ENCODE measurements around the gene CNTNAP2. TPM values are rescaled to one million over a fixed set of nuclear protein-coding genes. Genes with fewer than 3 reads are reported as not detected.

The CNTNAP2 gene
- total RNA-seq, 1 donor from 2014 or later = 1.2 TPM

DNA sequence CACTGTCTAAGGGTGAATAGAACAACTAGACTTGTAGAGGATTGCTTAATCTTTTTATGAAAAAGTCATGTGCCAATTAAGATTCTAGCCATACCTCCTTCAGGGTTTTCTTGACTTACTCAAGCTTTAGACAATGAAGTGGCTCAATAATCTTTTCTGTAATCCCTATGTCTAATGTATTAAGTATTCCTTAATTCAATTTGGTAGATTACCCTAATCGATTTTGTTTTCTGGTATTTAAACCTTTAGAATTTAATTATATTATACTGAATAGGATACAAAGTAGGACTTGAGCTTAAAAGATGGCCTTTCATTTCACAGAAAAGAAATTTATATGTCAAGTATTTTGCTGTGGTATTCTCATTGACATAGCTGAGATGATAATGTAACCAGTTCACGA is 1876.1 kb downstream of the CNTNAP2 start:
- no peak for ATAC-seq

DNA sequence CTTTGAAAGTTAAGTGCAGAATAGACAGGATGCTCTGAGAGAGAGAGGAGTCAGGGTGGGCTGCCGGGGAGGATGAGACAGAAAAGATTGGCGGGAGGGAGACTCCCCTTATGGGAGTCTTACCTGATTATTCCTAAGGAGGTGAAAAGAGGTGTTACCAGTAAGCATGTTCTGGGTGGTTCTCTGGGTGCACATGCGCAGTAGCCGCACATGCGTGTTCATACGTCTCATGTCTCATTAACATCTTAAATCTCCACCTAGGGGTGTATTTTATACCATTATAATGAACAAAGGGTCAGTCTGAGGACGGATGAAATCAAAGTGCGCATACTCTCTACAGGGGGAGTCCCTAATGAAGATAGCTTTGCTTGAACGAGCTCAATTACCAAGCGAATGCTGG is 1881.0 kb downstream of the CNTNAP2 start:
- ATAC-seq = no peak

DNA sequence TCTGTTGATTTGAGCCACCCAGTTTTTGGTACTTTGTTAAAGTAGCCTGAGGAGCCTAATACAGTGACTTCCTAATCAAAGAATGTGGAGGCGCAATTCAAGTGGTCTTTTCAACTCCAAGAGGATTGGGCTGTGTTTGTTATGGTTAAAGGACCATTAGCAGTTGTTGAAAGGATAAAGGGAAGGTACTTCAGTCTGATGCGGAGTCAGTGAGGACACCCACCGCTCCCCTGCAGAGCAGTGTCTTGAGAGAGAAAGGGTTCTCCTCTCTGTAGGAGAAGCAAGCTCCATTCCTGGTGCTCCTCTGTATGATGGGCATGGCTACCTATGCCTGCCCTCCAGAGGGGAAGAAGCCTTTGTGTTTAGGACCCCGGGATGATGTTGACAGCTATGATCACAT is 1883.4 kb downstream of the CNTNAP2 start:
- ATAC-seq = no peak

DNA sequence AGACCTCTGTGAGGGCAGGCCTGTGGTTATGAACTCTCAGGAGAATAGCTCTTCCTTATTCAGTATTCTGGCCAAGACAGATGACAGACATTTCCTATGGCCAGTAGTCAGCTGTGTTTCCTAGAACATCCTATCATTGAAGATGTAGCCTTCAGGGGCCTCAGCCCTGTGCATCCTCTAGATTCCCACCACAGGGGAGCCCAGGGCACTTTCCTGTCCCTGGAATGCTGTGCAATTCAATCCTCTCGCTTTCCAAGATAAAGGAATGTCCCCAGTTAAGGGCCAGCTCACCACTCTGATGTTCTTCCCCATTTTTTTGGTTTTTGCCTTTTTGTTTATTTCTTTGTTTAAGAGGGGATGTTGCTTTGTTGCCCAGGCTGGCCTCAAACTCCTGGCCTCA is 1895.2 kb downstream of the CNTNAP2 start:
- no peak for ATAC-seq

DNA sequence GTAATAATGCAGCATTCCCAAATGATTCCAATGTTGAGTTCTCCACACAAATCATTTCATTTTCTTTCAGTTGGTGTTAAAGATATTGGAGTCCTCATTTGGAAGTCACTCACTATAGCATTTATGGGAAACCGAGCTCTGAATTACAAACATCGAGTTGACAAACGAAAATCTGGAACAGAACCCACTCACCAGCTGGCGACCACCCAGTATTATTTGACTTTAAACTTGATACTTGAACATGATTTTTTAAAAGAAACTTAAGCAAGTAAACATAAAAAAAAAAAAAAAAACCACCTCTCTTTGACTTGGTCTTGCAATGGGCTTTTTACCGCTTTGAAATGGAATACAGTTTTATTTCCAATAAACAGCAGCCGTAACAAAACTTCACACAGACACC is 1897.4 kb downstream of the CNTNAP2 start:
- ATAC-seq = no peak

DNA sequence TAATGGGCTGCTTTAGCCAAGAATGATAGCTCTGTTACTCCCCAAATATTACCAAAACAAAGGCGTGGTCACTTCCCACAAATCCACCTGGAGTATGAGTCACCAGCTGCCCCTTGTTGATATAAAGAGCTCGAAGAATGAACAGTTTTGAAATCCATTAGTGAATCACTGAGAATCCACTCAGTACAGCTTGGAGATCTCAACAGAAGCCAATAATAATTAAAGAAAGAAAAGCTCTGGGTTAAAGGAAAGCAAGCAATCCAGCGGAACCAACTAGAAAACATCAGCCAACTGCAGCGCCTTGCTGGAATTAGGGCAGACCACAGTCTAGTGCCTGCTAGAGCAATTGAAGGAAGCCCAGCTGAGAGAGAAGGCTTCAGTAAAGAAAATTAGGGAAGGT is 1897.9 kb downstream of the CNTNAP2 start:
- ATAC-seq = no peak

DNA sequence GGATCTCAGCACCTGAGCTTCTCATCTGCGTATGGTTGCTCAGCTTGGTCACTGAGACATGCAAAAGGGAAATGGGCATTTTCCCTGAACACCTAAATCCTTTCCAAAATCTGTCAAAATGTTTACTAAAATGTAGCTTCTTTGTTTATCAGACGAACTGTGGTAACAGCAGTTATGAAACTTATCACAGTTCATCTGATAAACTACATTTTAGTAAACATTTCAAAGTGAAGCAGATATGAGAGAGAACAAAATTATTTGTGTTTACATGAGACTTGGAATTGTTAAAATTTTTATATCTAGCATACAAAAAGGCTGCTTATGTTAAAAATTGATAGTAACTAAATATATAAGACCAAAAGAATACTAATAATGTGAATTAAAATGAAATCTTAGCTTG is 1900.5 kb downstream of the CNTNAP2 start:
- ATAC-seq = no peak

DNA sequence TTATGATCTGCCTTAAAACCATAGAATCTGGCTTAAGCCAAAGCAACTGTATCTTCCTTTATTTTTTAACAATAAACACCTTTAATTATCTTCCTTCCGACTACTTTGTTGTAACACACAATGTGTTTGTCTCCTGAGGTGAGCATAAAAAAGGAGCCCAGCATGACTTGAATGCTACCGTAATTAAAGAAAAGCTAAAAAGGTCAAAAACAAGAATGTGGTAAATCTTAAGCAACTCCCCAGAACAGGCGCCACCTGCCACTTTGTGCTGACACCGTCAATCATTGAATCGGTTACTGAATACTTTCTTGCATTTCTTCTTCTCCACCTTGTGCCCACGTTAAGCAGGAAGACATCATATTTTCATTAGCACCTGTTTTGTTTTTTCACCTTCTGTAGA is 1904.1 kb downstream of the CNTNAP2 start:
- no peak for ATAC-seq

DNA sequence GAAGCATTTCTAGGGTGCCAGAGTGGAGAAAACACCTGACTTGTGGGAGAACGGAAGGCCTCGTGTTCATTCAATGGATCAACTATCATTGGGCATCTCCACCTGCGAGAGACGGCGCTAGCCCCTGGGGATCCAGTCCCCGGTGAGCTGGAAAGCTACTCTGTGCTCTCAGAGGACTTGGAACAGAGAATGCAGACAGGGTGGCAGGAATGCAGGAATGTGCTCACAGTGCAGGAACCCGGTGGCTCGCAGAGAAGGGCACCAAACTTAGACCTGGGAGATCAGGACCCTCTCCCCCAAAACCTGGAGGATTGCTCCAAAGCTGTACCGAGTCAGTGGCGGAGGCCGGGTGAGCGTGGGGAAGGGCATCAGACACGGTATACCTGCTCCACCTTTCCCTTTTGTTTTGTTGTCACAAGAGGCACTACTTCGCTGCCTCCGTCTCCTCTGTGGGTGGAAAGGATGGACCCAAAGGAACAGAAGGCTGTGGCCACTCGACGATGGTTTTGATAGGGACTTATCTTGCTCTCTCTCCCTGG is 1905.0 kb downstream of the CNTNAP2 start:
- no peak for ATAC-seq

DNA sequence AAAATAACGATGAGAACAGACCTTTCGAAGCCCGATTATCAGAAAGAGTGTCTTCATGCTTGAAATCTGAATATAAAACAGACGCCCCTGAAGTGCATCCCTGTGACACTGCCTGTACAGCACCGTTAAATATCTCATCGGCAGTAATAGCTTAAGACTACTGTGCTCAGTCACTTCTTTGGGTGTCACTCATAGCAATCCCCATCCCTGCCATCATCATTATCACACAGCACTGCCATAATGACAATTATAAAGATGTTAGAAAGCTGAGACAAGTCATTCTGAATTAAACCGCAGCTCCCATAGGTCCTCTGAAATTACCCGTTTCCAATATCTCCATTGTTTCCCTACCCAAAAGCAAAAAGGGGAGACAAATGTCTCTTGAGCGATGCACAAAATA is 1906.2 kb downstream of the CNTNAP2 start:
- ATAC-seq = no peak

DNA sequence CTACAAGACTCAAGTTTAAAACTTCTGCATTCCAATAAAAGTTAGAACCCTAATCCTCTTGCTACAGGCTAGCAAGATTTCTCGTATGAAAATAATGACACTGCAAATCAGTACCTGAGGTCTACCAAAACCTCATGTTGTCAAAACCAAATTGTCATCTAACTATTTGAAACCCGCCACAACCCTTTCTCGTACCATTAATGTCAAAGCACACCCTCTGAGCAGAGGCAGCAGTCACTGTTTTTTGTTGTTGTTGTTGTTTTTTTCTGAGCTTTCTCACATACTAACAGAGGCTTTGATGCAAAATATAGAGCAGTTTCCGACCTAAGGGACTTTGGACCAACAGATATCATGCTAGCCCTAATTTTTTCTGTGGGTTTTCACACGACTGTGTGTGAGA is 1910.1 kb downstream of the CNTNAP2 start:
- no peak for ATAC-seq

DNA sequence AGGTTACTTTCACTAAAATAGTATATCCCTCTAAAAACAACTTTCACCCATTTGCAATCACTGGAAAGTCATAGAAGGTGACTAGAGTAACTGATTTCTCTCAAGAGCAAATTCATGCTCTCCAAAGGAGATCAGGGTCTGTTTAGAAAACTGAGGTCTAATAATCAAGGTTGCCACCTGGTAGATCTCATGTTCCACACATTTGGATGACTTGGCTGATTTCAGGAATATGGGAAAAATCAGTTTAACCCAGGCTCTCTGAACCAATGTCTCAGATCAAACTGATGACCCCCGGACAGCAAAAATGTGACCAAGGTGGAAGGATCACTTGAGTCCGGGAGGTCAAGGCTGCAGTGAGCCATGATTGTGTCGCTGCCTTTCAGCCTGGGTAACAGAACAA is 1911.6 kb downstream of the CNTNAP2 start:
- no peak for ATAC-seq

DNA sequence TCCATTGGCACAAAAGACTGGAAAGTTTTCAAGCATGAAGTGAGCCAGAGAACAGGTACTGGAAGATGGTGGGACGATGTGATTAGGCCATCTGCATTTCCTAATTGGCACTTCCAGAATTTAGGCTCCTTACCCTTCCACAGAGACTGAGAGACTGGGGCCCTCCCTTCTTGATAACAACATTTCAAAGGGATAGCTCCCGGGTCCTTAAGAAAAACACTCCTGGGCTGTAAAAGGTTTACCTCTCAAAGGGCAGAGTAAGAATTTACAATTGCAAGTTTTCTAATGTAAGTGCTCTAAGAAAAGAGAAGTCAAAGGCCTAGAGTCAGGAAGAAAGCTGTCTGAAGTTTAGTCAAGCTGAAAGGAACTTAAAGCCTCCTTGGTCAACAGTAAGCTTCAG is 1914.4 kb downstream of the CNTNAP2 start:
- ATAC-seq = no peak

DNA sequence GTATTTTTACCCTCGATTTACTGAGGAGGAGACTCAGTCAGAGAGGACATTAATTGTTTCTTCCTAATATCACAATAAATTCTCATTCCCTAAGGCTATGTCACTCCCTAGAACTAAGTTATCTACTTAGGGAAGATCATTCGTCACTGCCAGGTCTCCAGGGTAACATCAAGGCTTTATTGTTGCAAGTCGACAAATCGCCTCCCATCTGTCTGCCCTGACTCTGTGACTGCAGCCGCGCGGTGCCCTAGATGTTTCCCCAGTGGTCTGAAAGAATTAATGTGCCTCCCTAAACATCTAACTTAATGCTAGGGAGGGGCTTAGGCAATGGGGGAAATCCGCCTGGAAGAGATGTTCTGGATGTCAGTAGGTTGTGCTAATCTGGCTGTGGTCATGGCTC is 1915.2 kb downstream of the CNTNAP2 start:
- no peak for ATAC-seq

DNA sequence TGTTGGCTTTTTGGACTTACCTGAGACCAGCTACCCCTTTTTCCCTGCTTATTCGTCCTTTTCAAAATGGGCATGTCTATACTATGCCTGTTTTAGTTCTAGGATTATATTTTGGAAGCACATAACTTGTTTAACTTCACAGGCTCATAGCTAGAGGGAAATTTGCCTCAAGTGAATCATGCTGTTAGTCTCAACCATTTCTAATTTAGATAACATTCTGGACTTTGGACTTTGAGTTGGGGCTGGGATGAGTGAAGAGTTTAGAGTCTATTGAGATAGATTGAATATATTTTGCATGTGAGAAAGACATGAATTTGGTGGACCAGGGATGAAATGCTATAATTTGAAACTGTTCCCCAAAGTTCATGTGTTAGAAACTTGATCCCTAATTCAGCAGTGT is 1919.3 kb downstream of the CNTNAP2 start:
- ATAC-seq = no peak

DNA sequence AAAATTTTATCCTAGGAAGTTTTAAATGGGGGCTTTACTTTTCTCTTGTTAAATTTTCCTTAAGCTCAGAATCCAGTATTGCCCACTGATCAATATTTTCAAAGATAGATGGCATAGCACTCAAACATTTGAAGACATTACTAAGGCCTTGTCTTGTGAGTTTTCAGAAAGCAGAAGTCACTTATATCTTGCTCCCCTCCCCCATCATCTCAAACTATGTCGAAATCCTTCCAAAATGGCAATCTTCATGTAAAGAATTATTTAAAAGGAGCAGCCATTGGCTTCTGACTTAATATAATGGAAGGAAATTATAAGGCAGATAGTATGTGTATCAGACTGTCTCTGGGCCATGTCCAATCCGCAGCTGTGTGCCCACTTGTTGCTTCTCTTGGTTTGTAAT is 1920.4 kb downstream of the CNTNAP2 start:
- ATAC-seq = no peak

DNA sequence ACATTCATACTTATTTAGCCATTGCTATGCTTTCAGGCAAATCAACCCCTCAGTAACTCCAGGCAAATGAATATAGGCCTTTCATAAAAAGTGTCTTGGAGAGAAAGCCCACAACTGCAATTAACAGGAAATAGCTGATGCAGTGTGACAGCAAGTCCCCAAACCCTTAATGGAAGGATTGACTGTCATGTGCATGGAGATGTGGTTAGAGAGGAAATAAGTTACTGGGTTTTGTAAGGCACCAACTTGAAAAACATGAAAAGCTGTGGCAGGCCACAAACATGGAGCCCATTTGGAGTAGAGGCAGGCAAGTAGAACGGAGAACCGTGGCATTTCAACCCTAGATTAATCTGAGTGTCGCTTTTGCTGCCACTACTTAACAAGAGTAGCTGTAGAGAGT is 1924.6 kb downstream of the CNTNAP2 start:
- no peak for ATAC-seq

DNA sequence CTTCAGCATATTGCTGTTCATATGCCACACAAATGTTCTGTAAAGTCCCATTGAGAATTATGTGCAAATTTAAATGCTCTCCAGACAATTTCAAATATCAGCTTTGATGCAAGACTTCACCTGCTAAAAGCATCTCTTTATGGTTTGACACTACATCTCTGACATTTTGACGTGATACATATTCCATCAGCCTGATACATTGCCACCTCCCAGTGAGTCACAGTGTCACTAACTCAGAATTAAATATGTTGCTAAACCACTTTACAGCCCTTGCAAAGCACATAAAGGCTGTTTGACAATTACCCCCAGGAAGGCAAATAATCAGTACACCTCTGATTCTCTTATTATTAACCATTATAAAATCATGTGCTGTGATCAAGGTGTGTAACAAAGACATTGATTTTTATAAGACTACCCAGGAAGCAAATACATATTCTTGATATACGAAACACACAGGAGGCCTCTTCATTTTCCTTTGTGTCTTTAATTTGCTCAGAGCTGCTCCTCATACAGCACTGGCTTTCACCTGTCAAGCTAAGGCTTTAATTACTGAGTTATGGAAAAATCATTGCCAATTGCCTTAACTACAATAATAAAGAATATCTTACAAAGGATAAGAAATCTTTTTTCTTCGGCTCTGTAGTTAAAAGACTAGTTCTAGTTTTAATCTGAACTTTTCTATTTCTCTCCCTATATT is 1926.5 kb downstream of the CNTNAP2 start:
- no peak for ATAC-seq

DNA sequence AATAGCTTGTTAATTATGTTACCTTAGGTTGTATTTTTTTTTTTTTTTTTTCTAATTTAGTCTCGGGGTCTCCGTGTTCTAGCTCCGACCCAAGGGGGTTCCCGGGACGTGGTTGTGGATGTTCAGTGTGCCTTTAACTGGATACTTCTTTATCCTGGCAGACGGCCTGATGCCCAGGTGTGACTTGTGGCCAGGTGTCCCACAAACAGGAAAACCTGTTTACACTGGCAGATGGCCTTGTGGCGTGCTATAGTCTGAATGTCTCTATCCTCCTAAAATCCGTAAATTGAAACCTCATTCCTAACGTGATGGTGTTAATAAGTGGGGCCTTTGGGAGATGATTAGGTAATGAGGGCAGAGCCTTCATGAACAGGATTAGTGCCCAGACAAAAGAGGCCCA is 1927.6 kb downstream of the CNTNAP2 start:
- ATAC-seq = no peak

DNA sequence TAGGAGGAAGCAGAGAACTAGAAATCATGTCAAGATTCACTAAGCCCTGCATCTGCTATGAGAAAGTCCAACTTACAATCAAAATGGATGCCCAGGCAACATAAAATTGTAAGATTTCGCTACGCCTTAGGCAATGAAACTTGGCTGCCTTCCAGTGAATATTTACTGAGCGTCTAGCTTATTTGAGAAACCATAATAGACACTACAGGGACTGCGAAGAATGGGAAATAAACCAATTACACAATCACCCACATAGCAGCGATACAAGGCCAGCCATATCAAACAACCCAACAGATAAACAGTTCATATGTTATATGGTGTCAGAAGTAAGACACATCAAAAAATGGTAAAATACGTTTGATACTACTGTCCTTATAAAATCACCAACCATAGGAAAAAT is 1928.9 kb downstream of the CNTNAP2 start:
- ATAC-seq = no peak

DNA sequence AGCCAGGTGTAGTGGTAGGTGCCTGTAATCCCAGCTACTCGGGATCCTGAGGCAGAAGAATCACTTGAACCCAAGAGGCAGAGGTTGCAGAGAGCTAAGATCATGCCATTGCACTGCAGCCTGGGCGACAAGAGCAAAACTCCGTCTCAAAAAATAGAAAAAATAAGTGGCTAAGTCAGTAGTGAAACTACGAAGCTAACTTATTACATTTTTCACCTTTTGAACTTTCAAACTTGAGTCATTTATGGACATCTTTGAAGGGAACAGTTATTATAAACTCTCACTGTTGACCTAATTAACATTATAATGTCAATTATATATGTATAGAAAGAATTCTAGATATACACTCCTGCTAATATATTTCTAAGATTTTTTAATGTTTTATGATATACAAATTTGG is 1932.5 kb downstream of the CNTNAP2 start:
- ATAC-seq = no peak

DNA sequence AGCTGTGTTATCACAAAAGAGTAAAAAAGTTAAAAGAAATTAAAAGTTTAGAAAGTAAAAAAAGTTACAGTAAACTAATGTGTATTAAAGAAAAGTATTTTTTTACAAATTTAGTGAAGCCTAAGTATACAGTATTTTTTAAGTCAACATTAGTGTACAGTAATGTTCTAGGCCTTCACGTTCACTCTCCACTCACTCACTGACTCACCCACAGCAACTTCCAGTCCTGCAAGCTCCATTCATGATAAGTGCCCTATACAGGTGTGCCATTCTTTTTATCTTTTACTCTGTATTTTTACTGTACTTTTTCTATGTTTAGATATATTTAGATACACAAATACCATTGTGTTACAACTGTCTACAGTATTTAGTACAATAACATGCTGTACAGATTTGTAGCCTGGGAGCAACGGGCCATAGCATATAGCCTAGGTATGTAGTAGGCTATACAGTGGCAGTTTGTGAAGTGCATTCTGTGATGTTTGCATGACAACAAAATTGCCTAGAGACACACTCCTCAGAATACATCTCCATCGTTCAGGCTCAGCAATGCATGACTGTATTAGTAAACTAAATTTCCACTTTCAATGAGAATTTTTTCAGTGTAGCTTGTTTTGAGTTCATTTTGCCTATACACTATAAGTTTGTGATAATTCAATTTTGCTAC is 1934.0 kb downstream of the CNTNAP2 start:
- no peak for ATAC-seq

DNA sequence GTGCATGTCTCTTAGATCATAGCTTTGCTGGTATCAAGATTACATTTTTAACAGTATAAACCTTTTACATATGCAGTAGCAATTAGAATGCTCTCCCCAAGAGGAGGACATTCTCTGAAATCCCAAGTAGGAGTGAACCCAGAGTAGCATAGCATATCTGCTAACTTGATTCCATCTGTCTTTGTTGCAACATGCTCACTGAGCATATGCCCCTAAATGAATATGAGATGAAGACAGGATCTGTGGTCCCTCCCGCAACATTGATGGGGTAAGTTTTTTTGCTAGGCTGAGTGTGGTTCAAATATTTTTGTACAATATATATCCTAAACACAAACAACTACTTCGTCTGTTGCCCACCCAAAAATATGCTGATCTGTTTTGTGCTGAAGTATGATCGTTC is 1939.8 kb downstream of the CNTNAP2 start:
- ATAC-seq = no peak

DNA sequence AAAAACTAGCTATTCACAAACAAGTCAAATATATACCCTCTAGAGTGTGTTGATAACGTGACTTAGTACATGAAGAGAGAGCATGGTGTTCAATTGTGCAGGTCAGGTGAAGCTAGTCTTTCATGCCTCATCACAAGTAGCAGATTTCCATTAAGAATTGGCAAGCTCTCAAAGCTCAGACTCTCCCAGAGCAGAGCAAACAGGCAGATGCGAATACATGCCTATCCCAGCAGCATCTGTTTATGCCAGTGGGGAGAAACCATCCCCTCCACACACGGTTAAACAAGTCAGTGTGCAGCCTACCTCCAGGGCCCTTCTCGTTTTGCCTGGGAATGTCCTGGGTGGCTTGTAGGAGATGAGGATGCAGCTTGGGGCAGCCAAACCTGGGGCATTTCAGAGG is 1941.5 kb downstream of the CNTNAP2 start:
- no peak for ATAC-seq

DNA sequence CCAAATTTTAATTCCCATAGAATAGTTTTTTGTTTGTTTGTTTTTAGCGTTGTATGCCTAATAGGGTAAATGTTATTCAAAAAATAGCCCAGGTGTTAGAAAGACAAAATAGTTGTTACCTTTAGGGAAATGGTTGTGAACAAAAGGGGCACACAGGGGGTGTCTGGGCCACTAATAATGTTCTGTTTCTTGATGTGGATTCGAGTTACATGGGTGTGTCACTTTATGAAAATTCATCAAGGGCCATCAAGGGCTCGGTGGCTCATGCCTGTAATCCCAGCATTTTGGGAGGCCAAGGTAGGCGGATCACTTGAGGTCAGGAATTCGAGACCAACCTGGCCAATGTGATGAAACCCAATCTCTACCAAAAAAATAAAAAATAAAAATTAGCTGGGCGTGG is 1942.2 kb downstream of the CNTNAP2 start:
- no peak for ATAC-seq
